ENCODE measurements around the gene PPOX.
A peak's percentile ranks its signal among the peaks of the same experiment; 100 is the strongest.

PPOX gene

DNA sequence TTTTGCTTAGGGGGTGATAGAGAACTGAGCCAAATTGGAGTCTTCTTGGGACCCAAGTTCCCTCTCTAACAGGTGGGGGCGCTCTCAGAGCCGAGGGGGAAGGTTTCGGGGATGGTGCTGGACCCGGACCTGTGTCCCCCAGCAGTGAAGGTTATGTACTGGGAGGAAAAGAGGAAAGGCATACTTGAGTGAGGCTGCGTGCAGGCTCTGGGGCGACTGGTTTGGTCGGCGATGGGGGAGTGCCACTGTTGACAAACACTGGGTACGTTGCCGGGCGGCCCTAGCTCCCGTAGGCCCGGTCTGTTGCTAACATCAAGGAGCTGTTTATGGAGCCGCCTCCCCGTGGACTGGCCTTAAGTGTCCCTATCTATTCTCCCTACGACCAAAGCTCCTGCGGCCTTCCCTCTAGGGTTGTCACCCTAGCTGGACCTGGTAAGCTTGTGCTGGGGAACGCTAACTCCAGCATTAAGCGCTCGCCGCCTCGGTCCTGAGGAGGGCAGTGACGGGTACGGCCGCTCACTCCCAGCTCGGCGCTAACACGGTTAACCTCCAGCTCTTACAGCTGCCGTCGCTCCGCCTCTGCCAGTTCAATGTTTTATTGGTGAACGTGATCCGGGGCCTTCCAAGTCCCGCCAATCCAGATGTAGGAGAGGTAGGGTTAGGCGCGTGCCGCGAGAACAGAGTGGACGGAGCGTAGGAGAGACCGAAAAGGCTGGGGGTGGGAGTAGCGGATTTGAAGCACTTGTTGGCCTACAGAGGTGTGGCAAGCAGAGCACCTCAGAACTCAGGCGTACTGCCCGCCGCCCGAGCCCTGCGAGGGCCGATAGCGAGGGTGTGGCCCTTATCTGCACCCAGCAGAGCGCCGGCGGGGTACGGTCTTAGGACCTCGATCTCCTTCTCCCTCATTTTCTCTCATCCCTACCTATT lies at the start of gene PPOX:
Gene PPOX, plus strand, starts transcription at position 685 of the 927 bp plus-strand sequence. CDS start 422 bp downstream, outside the sequence.
- H3K4me3 ChIP-seq (ENCODE audit: low read length): peak within 1 kb of the TSS; percentile 89
- peaks cover 8% of the 10 kb centered on the region for H3K4me1 ChIP-seq (ENCODE audit: insufficient read depth, low read length)
- peaks cover 44% of the 10 kb centered on the region for H3K36me3 ChIP-seq (ENCODE audit: insufficient read depth, low read length)
- no peaks in the 10 kb centered on the region for H3K9me3 ChIP-seq (ENCODE audit: low read length)
- H2AFZ ChIP-seq (ENCODE audit: low read depth, low read length): peak within 1 kb of the TSS; percentile 52
- H3K27me3 ChIP-seq (ENCODE audit: insufficient read depth, low read length): no peaks in the 10 kb centered on the region

DNA sequence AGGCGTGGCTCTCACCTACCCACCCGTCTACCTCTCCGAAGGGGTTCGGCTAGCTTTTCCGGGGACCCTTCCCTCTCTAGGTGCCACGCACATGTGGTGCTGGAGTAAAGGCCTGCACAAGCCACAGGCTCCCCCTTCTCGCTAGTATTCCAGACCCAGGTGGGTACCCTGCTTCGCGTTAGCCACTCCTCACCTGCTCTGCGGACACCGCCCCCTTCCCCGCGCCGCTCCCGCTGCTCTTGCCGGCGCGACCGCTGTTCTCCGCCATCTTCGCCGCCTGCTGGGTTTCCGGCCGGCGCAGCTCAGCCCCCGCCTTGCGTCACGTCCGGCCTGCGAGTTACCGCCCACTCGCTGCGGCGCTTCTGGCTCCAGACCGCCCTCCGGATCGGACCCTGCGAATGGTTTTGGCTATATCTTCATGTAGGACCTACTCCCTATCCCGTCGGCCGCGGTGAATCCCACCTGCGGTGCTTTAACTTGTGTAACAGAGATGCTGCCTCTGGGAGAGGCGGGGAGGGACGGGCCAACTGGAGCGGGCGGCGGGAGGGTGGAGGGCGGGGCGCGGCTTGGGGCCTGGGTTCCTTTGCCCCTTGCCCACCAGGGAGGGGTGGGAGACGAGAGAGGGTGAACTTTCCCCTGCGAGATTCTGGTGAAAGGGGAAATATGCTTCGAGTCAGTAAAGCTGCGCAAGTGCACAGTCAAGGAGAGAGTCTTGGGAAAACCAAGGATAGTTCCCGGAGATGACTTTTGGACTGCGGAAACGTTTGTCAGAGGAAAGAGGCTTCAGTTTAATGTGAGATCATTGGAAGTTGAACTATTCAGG lies 48.3 kb upstream of the PPOX start, which contains the start of the genes NIT1 and PFDN2:
Gene NIT1, plus strand, starts transcription at position 347 of the 823 bp plus-strand sequence. Its CDS starts 72 bp downstream, at position 419.
Gene PFDN2, minus strand, starts transcription at position 279 of the 823 bp plus-strand sequence. Its CDS starts 11 bp downstream, at position 268.
- no peaks in the 10 kb centered on the region for H3K27me3 ChIP-seq (ENCODE audit: insufficient read depth, low read length)
- H3K4me1 ChIP-seq (ENCODE audit: insufficient read depth, low read length): peaks cover 24% of the 10 kb centered on the region
- no peaks in the 10 kb centered on the region for H3K9me3 ChIP-seq (ENCODE audit: low read length)
- H3K4me3 ChIP-seq (ENCODE audit: low read length): peak within 1 kb of the TSS; percentile 70
- H2AFZ ChIP-seq (ENCODE audit: low read depth, low read length): peak within 1 kb of the TSS; percentile 75
- peaks cover 39% of the 10 kb centered on the region for H3K36me3 ChIP-seq (ENCODE audit: insufficient read depth, low read length)

DNA sequence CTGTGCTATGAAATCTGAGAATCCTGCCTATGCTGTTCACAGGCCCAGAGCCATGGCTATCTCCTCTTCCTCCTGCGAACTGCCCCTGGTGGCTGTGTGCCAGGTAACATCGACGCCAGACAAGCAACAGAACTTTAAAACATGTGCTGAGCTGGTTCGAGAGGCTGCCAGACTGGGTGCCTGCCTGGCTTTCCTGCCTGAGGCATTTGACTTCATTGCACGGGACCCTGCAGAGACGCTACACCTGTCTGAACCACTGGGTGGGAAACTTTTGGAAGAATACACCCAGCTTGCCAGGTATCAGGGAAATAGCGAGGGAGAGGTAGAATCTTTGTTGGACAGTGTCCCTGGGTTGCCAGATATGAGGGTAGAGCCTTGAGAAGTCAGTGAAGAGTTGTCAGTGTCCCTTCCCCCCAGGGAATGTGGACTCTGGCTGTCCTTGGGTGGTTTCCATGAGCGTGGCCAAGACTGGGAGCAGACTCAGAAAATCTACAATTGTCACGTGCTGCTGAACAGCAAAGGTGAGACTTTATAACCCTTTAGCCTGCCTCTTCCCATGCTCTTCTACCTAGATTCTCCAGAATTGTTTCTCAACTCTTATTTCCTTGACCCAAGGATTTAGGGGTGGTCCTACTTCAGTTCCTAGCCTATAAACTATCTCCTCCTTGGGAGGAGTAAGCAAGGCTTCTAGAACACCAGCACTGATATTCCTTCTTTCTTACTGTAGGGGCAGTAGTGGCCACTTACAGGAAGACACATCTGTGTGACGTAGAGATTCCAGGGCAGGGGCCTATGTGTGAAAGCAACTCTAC lies 46.9 kb upstream of the PPOX start:
- Histone ChIP-seq H3K9me3 (ENCODE audit: low read length) (no peaks in the 10 kb centered on the region), H2AFZ (ENCODE audit: low read depth, low read length) (no peak overlapping the region), H3K4me1 (ENCODE audit: insufficient read depth, low read length) (peaks cover 24% of the 10 kb centered on the region), H3K27me3 (ENCODE audit: insufficient read depth, low read length) (no peaks in the 10 kb centered on the region), H3K4me3 (ENCODE audit: low read length) (peak overlapping the region; percentile 70), H3K36me3 (ENCODE audit: insufficient read depth, low read length) (peaks cover 49% of the 10 kb centered on the region)

- H2AFZ ChIP-seq (ENCODE audit: low read depth, low read length): no peak overlapping the region
- no peaks in the 10 kb centered on the region for H3K9me3 ChIP-seq (ENCODE audit: low read length)
- no peaks in the 10 kb centered on the region for H3K27me3 ChIP-seq (ENCODE audit: insufficient read depth, low read length)
- H3K4me3 ChIP-seq (ENCODE audit: low read length): no peak overlapping the region
- H3K36me3 ChIP-seq (ENCODE audit: insufficient read depth, low read length): peaks cover 58% of the 10 kb centered on the region
- peaks cover 24% of the 10 kb centered on the region for H3K4me1 ChIP-seq (ENCODE audit: insufficient read depth, low read length)
Observed at GRCh38 chr1:161121042-161121650, 45.1 kb upstream of the PPOX start.

DNA sequence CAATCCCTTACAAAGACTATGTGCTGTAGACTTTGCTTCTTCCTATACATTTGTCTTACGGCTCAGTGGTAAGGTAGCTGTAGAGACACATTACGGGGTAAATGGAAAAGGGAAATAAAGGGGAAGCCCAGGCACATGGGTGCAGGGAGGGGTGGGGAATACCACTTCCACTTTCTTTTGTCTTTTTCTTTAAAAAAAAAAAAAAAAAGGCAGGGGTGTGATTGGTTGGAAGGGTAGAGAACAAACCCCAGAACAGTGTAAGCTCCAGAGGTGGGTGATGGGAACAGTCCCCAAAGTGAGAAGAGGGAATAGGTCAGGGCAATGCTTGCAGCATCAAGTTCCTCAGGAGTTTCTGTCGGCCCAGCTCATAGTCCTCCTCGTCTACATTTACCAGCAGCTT lies 44.4 kb upstream of the PPOX start:
- Histone ChIP-seq H3K36me3 (ENCODE audit: insufficient read depth, low read length) (peaks cover 62% of the 10 kb centered on the region), H3K4me1 (ENCODE audit: insufficient read depth, low read length) (peaks cover 19% of the 10 kb centered on the region), H3K9me3 (ENCODE audit: low read length) (no peaks in the 10 kb centered on the region), H2AFZ (ENCODE audit: low read depth, low read length) (no peak overlapping the region), H3K27me3 (ENCODE audit: insufficient read depth, low read length) (no peaks in the 10 kb centered on the region), H3K4me3 (ENCODE audit: low read length) (no peak overlapping the region)

GRCh38 chr1:161122967-161123366 lies 43.3 kb upstream of the PPOX start:
- H3K4me3 ChIP-seq (ENCODE audit: low read length): no peak overlapping the region
- H2AFZ ChIP-seq (ENCODE audit: low read depth, low read length): no peak overlapping the region
- peaks cover 67% of the 10 kb centered on the region for H3K36me3 ChIP-seq (ENCODE audit: insufficient read depth, low read length)
- H3K4me1 ChIP-seq (ENCODE audit: insufficient read depth, low read length): peaks cover 15% of the 10 kb centered on the region
- H3K9me3 ChIP-seq (ENCODE audit: low read length): no peaks in the 10 kb centered on the region
- H3K27me3 ChIP-seq (ENCODE audit: insufficient read depth, low read length): no peaks in the 10 kb centered on the region

- Histone ChIP-seq H3K36me3 (ENCODE audit: insufficient read depth, low read length) (peaks cover 57% of the 10 kb centered on the region), H3K4me1 (ENCODE audit: insufficient read depth, low read length) (peaks cover 20% of the 10 kb centered on the region), H3K4me3 (ENCODE audit: low read length) (no peak overlapping the region), H3K27me3 (ENCODE audit: insufficient read depth, low read length) (no peaks in the 10 kb centered on the region), H3K9me3 (ENCODE audit: low read length) (no peaks in the 10 kb centered on the region), H2AFZ (ENCODE audit: low read depth, low read length) (no peak overlapping the region)
Observed at GRCh38 chr1:161127649-161128048, 38.6 kb upstream of the PPOX start.

DNA sequence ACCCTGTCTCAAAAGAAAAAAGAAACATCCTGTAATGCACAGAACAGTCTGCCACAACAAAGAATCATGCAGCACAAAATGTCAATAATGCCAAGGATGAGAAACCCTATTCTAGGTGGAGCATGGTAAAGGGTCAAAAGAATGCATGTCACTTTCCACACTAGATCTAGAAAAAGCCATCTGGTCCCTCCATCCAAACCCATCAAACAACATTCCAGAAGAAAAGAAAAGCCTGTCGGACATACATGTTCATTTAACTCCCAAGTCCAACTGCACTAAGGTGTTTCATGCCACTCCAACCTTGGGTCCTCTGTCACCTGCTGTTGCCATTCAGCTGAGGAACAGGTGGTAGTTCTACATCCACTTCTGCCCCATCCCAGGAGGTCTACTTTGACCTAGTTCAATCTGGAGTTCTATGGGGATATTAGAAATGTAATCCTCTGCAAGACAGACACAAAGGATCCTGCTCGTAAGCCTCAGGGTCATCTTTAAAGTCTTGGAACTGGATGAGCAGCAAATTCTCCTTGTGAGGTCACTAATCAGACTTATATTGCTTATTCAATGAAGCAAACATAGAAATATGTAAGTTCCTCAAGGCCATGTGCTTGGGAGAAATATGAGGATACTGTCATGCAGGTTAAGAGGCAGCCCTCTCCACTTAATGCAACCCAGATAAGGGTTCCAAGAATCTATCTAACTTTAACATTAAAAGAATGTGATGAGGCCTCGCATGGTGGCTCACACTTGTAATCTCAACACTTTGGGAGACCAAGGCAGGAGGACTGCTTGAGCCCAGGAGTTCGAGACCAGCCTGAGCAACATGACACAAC lies 37.4 kb upstream of the PPOX start:
- Histone ChIP-seq H3K36me3 (ENCODE audit: insufficient read depth, low read length) (peaks cover 48% of the 10 kb centered on the region), H3K9me3 (ENCODE audit: low read length) (no peaks in the 10 kb centered on the region), H3K4me1 (ENCODE audit: insufficient read depth, low read length) (peaks cover 23% of the 10 kb centered on the region), H3K4me3 (ENCODE audit: low read length) (no peak overlapping the region), H2AFZ (ENCODE audit: low read depth, low read length) (no peak overlapping the region), H3K27me3 (ENCODE audit: insufficient read depth, low read length) (no peaks in the 10 kb centered on the region)

- no peak overlapping the region for H3K4me3 ChIP-seq (ENCODE audit: low read length)
- H2AFZ ChIP-seq (ENCODE audit: low read depth, low read length): no peak overlapping the region
Observed at GRCh38 chr1:161130266-161130665, 36.0 kb upstream of the PPOX start.

GRCh38 chr1:161131523-161132409 lies 34.5 kb upstream of the PPOX start:
- peak overlapping the region; percentile 80 for H3K4me3 ChIP-seq (ENCODE audit: low read length)
- no peak overlapping the region for H2AFZ ChIP-seq (ENCODE audit: low read depth, low read length)
- no peaks in the 10 kb centered on the region for H3K27me3 ChIP-seq (ENCODE audit: insufficient read depth, low read length)
- H3K36me3 ChIP-seq (ENCODE audit: insufficient read depth, low read length): peaks cover 25% of the 10 kb centered on the region
- H3K4me1 ChIP-seq (ENCODE audit: insufficient read depth, low read length): peaks cover 23% of the 10 kb centered on the region
- no peaks in the 10 kb centered on the region for H3K9me3 ChIP-seq (ENCODE audit: low read length)

More at GRCh38 chr1:161130266-161130665, 36.0 kb upstream of the PPOX start:
- peaks cover 23% of the 10 kb centered on the region for H3K4me1 ChIP-seq (ENCODE audit: insufficient read depth, low read length)
- H3K36me3 ChIP-seq (ENCODE audit: insufficient read depth, low read length): peaks cover 34% of the 10 kb centered on the region
- no peaks in the 10 kb centered on the region for H3K9me3 ChIP-seq (ENCODE audit: low read length)
- no peaks in the 10 kb centered on the region for H3K27me3 ChIP-seq (ENCODE audit: insufficient read depth, low read length)
